K562 (cell line): Measurements from ENCODE around the gene RNF40. TPM values are rescaled to one million over a fixed set of nuclear protein-coding genes. Genes with fewer than 3 reads are reported as not detected.

Experiments
- MCM5 ChIP-seq: fragments of 450-650 bp; IDR thresholded peaks from 2 replicates; pipeline ENCODE4 v1.6.1; 2016; ENCODE audit warnings: low read depth
- MEF2A ChIP-seq: IDR thresholded peaks from 2 replicates; pipeline ENCODE4 v1.6.1; 2011; ENCODE audit warnings: low read depth, mild to moderate bottlenecking, low read length, moderate library complexity; ENCODE audit not compliant: control insufficient read depth
- NR2C2 ChIP-seq, 2 experiments: fragments of 200-800 bp in 1 of 2; sonication (Bioruptor generic) in 1 of 2; sonication (generic) in 1 of 2; formaldehyde crosslinking in 1 of 2; IDR thresholded peaks; 2 replicates each; pipeline versions ENCODE4 v1.6.1 to v1.8.0; 2016 to 2022; ENCODE audit warnings: mild to moderate bottlenecking in 1 of 2, missing compliant biosample characterization in 1 of 2, missing genetic modification characterization in 1 of 2, missing genetic modification reagents in 1 of 2
- NR2F6 ChIP-seq: fragments of 450-650 bp; formaldehyde crosslinking; IDR thresholded peaks from 2 replicates; pipeline ENCODE4 v1.4.0; 2020; ENCODE audit warnings: mild to moderate bottlenecking
- RB1 ChIP-seq: fragments of 450-650 bp; IDR thresholded peaks from 2 replicates; pipeline ENCODE4 v1.6.1; 2017; ENCODE audit warnings: low read depth, mild to moderate bottlenecking
- ZNF436 ChIP-seq: fragments of 250-450, 450-650 bp; sonication (Bioruptor Pico); formaldehyde crosslinking; IDR thresholded peaks from 2 replicates; pipeline ENCODE4 v1.7.0; 2020; ENCODE audit warnings: mild to moderate bottlenecking
- polyA plus RNA-seq, 8 experiments: library from polyadenylated mRNA; depleted of rRNA in 4 of 8; stranded (reverse) in 5 of 8; unstranded in 3 of 8; fragments of >200 nt; fragmentation: Nextera tagmentation in 2 of 8; fragmentation: Illumina TruSeq in 1 of 8; extraction: Ambion mirVana in 2 of 8; extraction: Trizol in 1 of 8; gene quantifications; 2 replicates each; pipeline versions ENCODE4 v1.2.1 to v1.2.3, GENCODE V29; 2011 to 2014; ENCODE audit warnings: inconsistent platforms in 1 of 8, missing spikeins in 1 of 8
- total RNA-seq, 7 experiments: library from RNA; depleted of rRNA in 6 of 7; stranded (reverse); fragments of >200 nt in 6 of 7; fragmentation: Illumina TruSeq in 2 of 7; extraction: Trizol in 2 of 7; gene quantifications; 2 replicates each; pipeline versions ENCODE4 v1.2.1 to v1.2.3, GENCODE V29; 2011 to 2021; ENCODE audit warnings: low replicate concordance in 1 of 7
- TF ChIP-seq, protein P1 (sequence below): IDR thresholded peaks from 2 replicates; pipeline ENCODE4 v1.6.1; 2011; ENCODE audit warnings: borderline replicate concordance, low read depth, mild to moderate bottlenecking, moderate library complexity, low read length; ENCODE audit not compliant: insufficient read depth, poor library complexity, severe bottlenecking
- TF ChIP-seq, protein P2 (sequence below): fragments of 200-800 bp; sonication (Bioruptor generic); IDR thresholded peaks from 2 replicates; pipeline ENCODE4 v1.6.1; 2017; ENCODE audit warnings: missing genetic modification characterization, missing compliant biosample characterization
- TF ChIP-seq, protein P3 (sequence below): IDR thresholded peaks from 3 replicates; pipeline ENCODE4 v1.6.1; 2011; ENCODE audit warnings: borderline replicate concordance, mild to moderate bottlenecking; ENCODE audit not compliant: insufficient read length, insufficient read depth

The RNF40 gene
- total and polyA plus RNA-seq, 9 of the 15 experiments (the other 6 are each of a cell fraction or from before 2014, with no cell fraction given) = 6.2 to 129 (median 81.5) TPM

DNA sequence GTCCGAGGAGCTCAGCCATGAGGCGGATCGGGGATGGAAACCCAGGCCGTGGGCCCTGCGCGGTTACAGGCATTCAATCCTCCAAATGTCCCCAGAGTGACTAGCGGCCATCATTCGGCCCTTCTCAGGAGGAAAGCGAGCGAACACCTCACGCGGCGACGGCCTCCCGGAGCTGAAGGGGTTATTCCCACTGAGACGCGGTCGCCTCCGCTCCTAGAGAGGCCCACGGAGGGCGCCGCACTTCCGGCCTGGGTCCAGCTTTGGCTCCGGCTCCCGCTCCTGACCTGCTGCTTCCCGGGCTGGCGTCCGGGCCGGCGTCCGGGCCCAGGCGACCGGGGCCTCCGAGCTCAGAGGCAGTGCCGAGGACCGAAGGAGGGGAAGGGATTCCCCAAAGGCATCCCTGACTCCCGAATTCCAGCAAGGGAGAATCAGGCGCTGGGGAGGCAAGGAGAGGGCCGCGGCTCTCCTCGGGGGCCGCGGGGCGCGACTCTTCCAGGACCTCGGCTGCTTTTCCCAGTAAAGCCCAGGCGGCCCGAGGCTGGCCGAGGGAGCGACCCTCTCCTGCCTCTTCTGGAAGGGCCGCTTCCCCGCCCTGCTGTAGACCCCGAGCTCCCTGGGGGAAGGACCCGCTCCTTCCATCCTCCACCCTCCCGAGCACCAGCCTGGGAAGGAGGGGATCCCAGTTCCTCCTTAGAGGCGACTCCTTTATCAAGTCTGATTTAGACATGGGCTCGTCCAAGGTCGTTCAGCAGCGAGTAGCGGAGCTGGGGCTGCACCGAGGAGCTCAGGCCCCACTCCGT, 43.4 kb downstream of the RNF40 start (continued):
- TF ChIP-seq, protein P1, sequence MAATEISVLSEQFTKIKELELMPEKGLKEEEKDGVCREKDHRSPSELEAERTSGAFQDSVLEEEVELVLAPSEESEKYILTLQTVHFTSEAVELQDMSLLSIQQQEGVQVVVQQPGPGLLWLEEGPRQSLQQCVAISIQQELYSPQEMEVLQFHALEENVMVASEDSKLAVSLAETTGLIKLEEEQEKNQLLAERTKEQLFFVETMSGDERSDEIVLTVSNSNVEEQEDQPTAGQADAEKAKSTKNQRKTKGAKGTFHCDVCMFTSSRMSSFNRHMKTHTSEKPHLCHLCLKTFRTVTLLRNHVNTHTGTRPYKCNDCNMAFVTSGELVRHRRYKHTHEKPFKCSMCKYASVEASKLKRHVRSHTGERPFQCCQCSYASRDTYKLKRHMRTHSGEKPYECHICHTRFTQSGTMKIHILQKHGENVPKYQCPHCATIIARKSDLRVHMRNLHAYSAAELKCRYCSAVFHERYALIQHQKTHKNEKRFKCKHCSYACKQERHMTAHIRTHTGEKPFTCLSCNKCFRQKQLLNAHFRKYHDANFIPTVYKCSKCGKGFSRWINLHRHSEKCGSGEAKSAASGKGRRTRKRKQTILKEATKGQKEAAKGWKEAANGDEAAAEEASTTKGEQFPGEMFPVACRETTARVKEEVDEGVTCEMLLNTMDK = peak; percentile 91
- TF ChIP-seq, protein P2, sequence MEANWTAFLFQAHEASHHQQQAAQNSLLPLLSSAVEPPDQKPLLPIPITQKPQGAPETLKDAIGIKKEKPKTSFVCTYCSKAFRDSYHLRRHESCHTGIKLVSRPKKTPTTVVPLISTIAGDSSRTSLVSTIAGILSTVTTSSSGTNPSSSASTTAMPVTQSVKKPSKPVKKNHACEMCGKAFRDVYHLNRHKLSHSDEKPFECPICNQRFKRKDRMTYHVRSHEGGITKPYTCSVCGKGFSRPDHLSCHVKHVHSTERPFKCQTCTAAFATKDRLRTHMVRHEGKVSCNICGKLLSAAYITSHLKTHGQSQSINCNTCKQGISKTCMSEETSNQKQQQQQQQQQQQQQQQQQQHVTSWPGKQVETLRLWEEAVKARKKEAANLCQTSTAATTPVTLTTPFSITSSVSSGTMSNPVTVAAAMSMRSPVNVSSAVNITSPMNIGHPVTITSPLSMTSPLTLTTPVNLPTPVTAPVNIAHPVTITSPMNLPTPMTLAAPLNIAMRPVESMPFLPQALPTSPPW = peak; percentile 36; the same call in 1 of the 2 replicates
- TF ChIP-seq MEF2A (no peak), NR2C2 (CRISPR knock-in tag; IDR thresholded peaks at IDR 0.05) (peak; percentile 70; the same call in 1 of the 2 replicates), NR2C2 (tag; IDR thresholded peaks at IDR 0.05) (peak; percentile 92), MCM5 (no peak), NR2F6 (no peak), ZNF436 (no peak), RB1 (peak; percentile 92)
- TF ChIP-seq, protein P3, sequence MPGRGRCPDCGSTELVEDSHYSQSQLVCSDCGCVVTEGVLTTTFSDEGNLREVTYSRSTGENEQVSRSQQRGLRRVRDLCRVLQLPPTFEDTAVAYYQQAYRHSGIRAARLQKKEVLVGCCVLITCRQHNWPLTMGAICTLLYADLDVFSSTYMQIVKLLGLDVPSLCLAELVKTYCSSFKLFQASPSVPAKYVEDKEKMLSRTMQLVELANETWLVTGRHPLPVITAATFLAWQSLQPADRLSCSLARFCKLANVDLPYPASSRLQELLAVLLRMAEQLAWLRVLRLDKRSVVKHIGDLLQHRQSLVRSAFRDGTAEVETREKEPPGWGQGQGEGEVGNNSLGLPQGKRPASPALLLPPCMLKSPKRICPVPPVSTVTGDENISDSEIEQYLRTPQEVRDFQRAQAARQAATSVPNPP = no peak
